Keratinocyte (primary cell): ENCODE data around the gene MALRD1. TPM values are rescaled to one million over a fixed set of nuclear protein-coding genes. Genes with fewer than 3 reads are reported as not detected.

ENCODE experiments used
- DNase-seq: peaks from one replicate; pipeline ENCODE4 v3.0.0-alpha.2; 2011; ENCODE audit warnings: low read depth, missing footprints, low spot score
- FAIRE-seq: peaks from 2 replicates; lab custom pipeline; 2011; peaks lifted over from hg19 to GRCh38; lab: Jason Lieb, UNC
- H2AFZ ChIP-seq: 2 replicates; pipeline ENCODE4 v1.6.0; 2012; ENCODE audit warnings: low read length, control low read depth, inconsistent platforms; ENCODE audit not compliant: control insufficient read depth
- H3K27ac ChIP-seq: 2 replicates; pipeline ENCODE4 v1.5.1; 2011; ENCODE audit warnings: low read length; ENCODE audit not compliant: control insufficient read depth, insufficient read depth
- H3K27me3 ChIP-seq: 3 replicates; pipeline ENCODE4 v1.6.0; 2011; ENCODE audit warnings: low read length; ENCODE audit not compliant: control insufficient read depth, insufficient read depth; ENCODE audit errors: extremely low read depth
- H3K36me3 ChIP-seq, 2 experiments: 2 replicates in 1 of 2; 3 replicates in 1 of 2; pipeline ENCODE4 v1.5.1; 2011; ENCODE audit warnings: low read length in 2 of 2, mild to moderate bottlenecking in 1 of 2; ENCODE audit not compliant: control insufficient read depth in 2 of 2, insufficient read depth in 2 of 2; ENCODE audit errors: extremely low read depth in 1 of 2
- H3K4me1 ChIP-seq: 3 replicates; pipeline ENCODE4 v1.5.1; 2011; ENCODE audit warnings: low read length; ENCODE audit not compliant: control insufficient read depth, insufficient read depth; ENCODE audit errors: extremely low read depth
- H3K4me2 ChIP-seq: 3 replicates; pipeline ENCODE4 v1.6.0; 2011; ENCODE audit warnings: low read depth, low read length; ENCODE audit not compliant: control insufficient read depth, insufficient read depth; ENCODE audit errors: extremely low read depth
- H3K4me3 ChIP-seq, 3 experiments: fragments of 200-600 bp in 1 of 3; sonication (generic) in 1 of 3; 2 replicates in 2 of 3; 3 replicates in 1 of 3; pipeline ENCODE4 v1.5.1; 2011 to 2016; ENCODE audit warnings: low read length in 3 of 3, mild to moderate bottlenecking in 3 of 3, control low read depth in 2 of 3, inconsistent platforms in 1 of 3, low read depth in 1 of 3, mixed read lengths in 1 of 3, mixed run types in 1 of 3, moderate library complexity in 1 of 3; ENCODE audit not compliant: control insufficient read depth in 2 of 3, insufficient read depth in 2 of 3; ENCODE audit errors: extremely low read depth in 1 of 3
- H3K79me2 ChIP-seq: 2 replicates; pipeline ENCODE4 v1.6.0; 2012; ENCODE audit warnings: low read length; ENCODE audit not compliant: control insufficient read depth, insufficient read depth
- H3K9ac ChIP-seq: 3 replicates; pipeline ENCODE4 v1.6.0; 2011; ENCODE audit warnings: low read length; ENCODE audit not compliant: control insufficient read depth, insufficient read depth; ENCODE audit errors: extremely low read depth
- H3K9me1 ChIP-seq: 3 replicates; pipeline ENCODE4 v1.6.0; 2011; ENCODE audit warnings: low read length; ENCODE audit not compliant: control insufficient read depth, insufficient read depth; ENCODE audit errors: extremely low read depth
- H3K9me3 ChIP-seq: 2 replicates; pipeline ENCODE4 v1.5.1; 2012; ENCODE audit warnings: low read depth, low read length; ENCODE audit not compliant: control insufficient read depth
- H4K20me1 ChIP-seq: 3 replicates; pipeline ENCODE4 v1.6.0; 2011; ENCODE audit warnings: low read length; ENCODE audit not compliant: control insufficient read depth, insufficient read depth; ENCODE audit errors: extremely low read depth
- CTCF ChIP-seq, 3 experiments: IDR thresholded peaks in 1 of 3; conservative IDR thresholded peaks in 1 of 3; optimal IDR thresholded peaks in 1 of 3; 2 replicates in 2 of 3; 3 replicates in 1 of 3; pipeline versions ENCODE3 to v1.5.1; 2011; ENCODE audit warnings: low read length in 3 of 3, mild to moderate bottlenecking in 3 of 3, moderate library complexity in 2 of 3, control low read depth in 1 of 3, inconsistent platforms in 1 of 3; ENCODE audit not compliant: insufficient read depth in 2 of 3; ENCODE audit errors: extremely low read depth in 1 of 3
- EZH2 ChIP-seq: IDR thresholded peaks from one replicate; pipeline ENCODE4 v1.6.1; 2012; ENCODE audit warnings: inconsistent platforms, mild to moderate bottlenecking, low read length, moderate library complexity
- dilution Hi-C: fragments of 300-500 bp; cut with MboI; formaldehyde crosslinking; loops from one replicate; pipeline ENCODE4 v1.7.0; 2020; ENCODE audit warnings: low sequenced_read_pairs; ENCODE audit not compliant: extremely low pct_ligation_motif_present
- polyA plus RNA-seq, 5 experiments: library from polyadenylated mRNA; depleted of rRNA in 3 of 5; stranded (reverse) in 3 of 5; stranded (forward) in 1 of 5; unstranded in 1 of 5; fragments of >200 nt; gene quantifications; 1 replicate in 1 of 5; 2 replicates in 3 of 5; 3 replicates in 1 of 5; pipeline versions ENCODE4 v1.2.1 to v1.2.3, GENCODE V29; 2011 to 2012; ENCODE audit warnings: missing spikeins in 2 of 5, low read depth in 1 of 5, low replicate concordance in 1 of 5

Gene MALRD1
- polyA plus RNA-seq, 1 donor (not counting 4 experiments of a cell fraction or from before 2014, with no cell fraction given): not detected

GRCh38 chr10:19658131-19658530, 609.5 kb downstream of the MALRD1 start:
- Histone ChIP-seq H3K9ac (no peak overlapping the region), H3K4me2 (no peak overlapping the region), H3K9me3 (no peaks in the 10 kb centered on the region), H2AFZ (no peak overlapping the region), H3K36me3 (no peaks in the 10 kb centered on the region), H3K4me3 (no peak overlapping the region), H3K9me1 (no peaks in the 10 kb centered on the region), H4K20me1 (no peaks in the 10 kb centered on the region), H3K4me1 (peaks cover 13% of the 10 kb centered on the region), H3K27me3 (no peaks in the 10 kb centered on the region), H3K79me2 (no peaks in the 10 kb centered on the region), H3K27ac (no peak overlapping the region)
- FAIRE-seq (no peak), DNase-seq (no peak)
- TF ChIP-seq CTCF (optimal IDR thresholded peaks at IDR 0.05 in 1 of 3, IDR thresholded peaks at IDR 0.05 in 1 of 3, conservative IDR thresholded peaks at IDR 0.05 in 1 of 3; ENCODE audit: extremely low read depth in 1 of 3, insufficient read depth in 2 of 3, low read length in 3 of 3): no peak
- TF ChIP-seq EZH2: no peak
- dilution Hi-C loops: no loop called here

- no peaks in the 10 kb centered on the region for H4K20me1 ChIP-seq
- no peak for DNase-seq
- FAIRE-seq: no peak
- H2AFZ ChIP-seq: no peak overlapping the region
- H3K9me3 ChIP-seq: no peaks in the 10 kb centered on the region
- H3K36me3 ChIP-seq: no peaks in the 10 kb centered on the region
- no peak overlapping the region for H3K27ac ChIP-seq
- peaks cover 13% of the 10 kb centered on the region for H3K4me1 ChIP-seq
- no peak overlapping the region for H3K4me3 ChIP-seq
- H3K4me2 ChIP-seq: no peak overlapping the region
- dilution Hi-C loops: no loop called here
- H3K27me3 ChIP-seq: no peaks in the 10 kb centered on the region
- TF ChIP-seq CTCF (optimal IDR thresholded peaks at IDR 0.05 in 1 of 3, IDR thresholded peaks at IDR 0.05 in 1 of 3, conservative IDR thresholded peaks at IDR 0.05 in 1 of 3; ENCODE audit: extremely low read depth in 1 of 3, insufficient read depth in 2 of 3, low read length in 3 of 3) (no peak), EZH2 (no peak)
- no peaks in the 10 kb centered on the region for H3K9me1 ChIP-seq
- no peaks in the 10 kb centered on the region for H3K79me2 ChIP-seq
- no peak overlapping the region for H3K9ac ChIP-seq
Measured at GRCh38 chr10:19658622-19659233, 610.1 kb downstream of the MALRD1 start.
